Kidney (tissue), 14 donors: Measurements from ENCODE around the gene NEDD1. TPM values are rescaled to one million over a fixed set of nuclear protein-coding genes. Genes with fewer than 3 reads are reported as not detected.

Experiments
- DNase-seq, 5 donors: peaks; one replicate each; pipeline ENCODE4 v3.0.0-alpha.2; 2013 to 2020
- FAIRE-seq: peaks from 2 replicates; lab custom pipeline; 2012; peaks lifted over from hg19 to GRCh38; lab: Jason Lieb, UNC
- H3K27ac ChIP-seq, 2 donors: one replicate each; pipeline ENCODE4 v1.7.0; 2013; ENCODE audit warnings: low read depth in 2 of 2, low read length in 2 of 2, inconsistent platforms in 1 of 2
- H3K27me3 ChIP-seq: one replicate; pipeline ENCODE4 v1.7.1; 2013; ENCODE audit warnings: low read length, inconsistent platforms; ENCODE audit not compliant: control insufficient read depth, insufficient read depth
- H3K36me3 ChIP-seq, 3 donors: one replicate each; pipeline versions ENCODE4 v1.7.0 to v1.7.1; 2013; ENCODE audit warnings: low read length in 3 of 3, control low read depth in 1 of 3, inconsistent platforms in 1 of 3; ENCODE audit not compliant: insufficient read depth in 3 of 3, control insufficient read depth in 2 of 3
- H3K4me1 ChIP-seq, 3 donors: one replicate each; pipeline versions ENCODE4 v1.7.0 to v1.7.1; 2013; ENCODE audit warnings: low read length in 3 of 3, inconsistent platforms in 1 of 3, low read depth in 1 of 3; ENCODE audit not compliant: control insufficient read depth in 2 of 3, insufficient read depth in 2 of 3
- H3K4me3 ChIP-seq, 3 donors: one replicate each; pipeline versions ENCODE4 v1.7.0 to v1.8.1; 2013; ENCODE audit warnings: low read length in 3 of 3, control low read depth in 1 of 3, inconsistent platforms in 1 of 3
- H3K9ac ChIP-seq, 3 donors: one replicate each; pipeline versions ENCODE4 v1.7.0 to v1.7.1; 2013; ENCODE audit warnings: low read length in 3 of 3, control low read depth in 1 of 3, inconsistent platforms in 1 of 3
- H3K9me3 ChIP-seq, 3 donors: one replicate each; pipeline versions ENCODE4 v1.7.0 to v1.7.1; 2013; ENCODE audit warnings: low read length in 3 of 3, control low read depth in 1 of 3, inconsistent platforms in 1 of 3; ENCODE audit not compliant: control insufficient read depth in 2 of 3, insufficient read depth in 1 of 3
- intact Hi-C: fragments of 100-400 bp; cut with DNase I; formaldehyde crosslinking; loops from one replicate; pipeline ENCODE4 v1.11.1; 2022
- polyA plus RNA-seq: library from polyadenylated mRNA; stranded (reverse); fragments of 350-450 nt; fragmentation: Illumina TruSeq; extraction: RNeasy Lipid Tissue Mini Kit (QIAGEN cat#74804); gene quantifications from one replicate; pipeline ENCODE4 v1.2.3, GENCODE V29; 2014; ENCODE audit warnings: low read depth, low replicate concordance; ENCODE audit not compliant: insufficient read depth
- total RNA-seq: library from RNA; stranded (reverse); fragmentation: NEBNext Ultra II Directional; extraction: Animal tissue kit (Norgen Biotek cat#: 25700); gene quantifications from one replicate; pipeline ENCODE4 v1.2.1, GENCODE V29; 2021
- TF ChIP-seq, protein P1 (sequence below): IDR thresholded peaks from 3 replicates; pipeline ENCODE4 v1.5.1; 2012; ENCODE audit warnings: mild to moderate bottlenecking, moderate library complexity, borderline replicate concordance; ENCODE audit not compliant: insufficient read depth; ENCODE audit errors: extremely low read depth
- donor health status: control.
- donor health status: control.
- donor health status: control.
- donor health status: control.
- donor health status: control.
- donor health status: DM: yes; HTN: yes; CAD: no.
- donor health status: Normal renal cell carcinoma (clear cell type).

The NEDD1 gene
- total and polyA plus RNA-seq, 2 donors from 2014 or later, result 4.2 to 14.3 TPM

DNA sequence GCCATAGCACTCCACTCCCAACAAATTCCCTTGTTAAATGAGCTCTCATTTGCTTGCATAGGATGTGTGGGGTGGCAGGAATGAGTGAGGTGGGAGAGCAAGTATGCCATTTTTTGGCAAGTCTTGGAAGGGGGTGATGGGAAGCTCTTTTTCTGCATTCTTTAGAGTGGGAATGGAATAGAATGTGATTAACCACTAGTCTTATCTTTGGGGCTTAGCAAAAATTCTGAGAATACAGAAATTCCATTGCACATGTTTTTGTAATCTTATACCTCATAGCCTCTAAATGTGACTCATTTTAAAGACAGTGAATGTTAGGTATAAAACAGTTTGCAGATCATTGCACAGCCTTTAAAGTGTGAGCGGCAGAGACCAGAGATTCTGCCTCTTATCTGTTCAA is 28.4 kb upstream of the NEDD1 start:
- Histone ChIP-seq H3K9me3 (no peaks in the 10 kb centered on the region), H3K9ac (no peak overlapping the region), H3K27ac (no peak overlapping the region), H3K27me3 (no peaks in the 10 kb centered on the region), H3K4me1 (no peaks in the 10 kb centered on the region), H3K4me3 (no peak overlapping the region), H3K36me3 (no peaks in the 10 kb centered on the region)
- no peak for FAIRE-seq
- intact Hi-C loops, result no loop called here
- DNase-seq, result no peak
- TF ChIP-seq, protein P1, sequence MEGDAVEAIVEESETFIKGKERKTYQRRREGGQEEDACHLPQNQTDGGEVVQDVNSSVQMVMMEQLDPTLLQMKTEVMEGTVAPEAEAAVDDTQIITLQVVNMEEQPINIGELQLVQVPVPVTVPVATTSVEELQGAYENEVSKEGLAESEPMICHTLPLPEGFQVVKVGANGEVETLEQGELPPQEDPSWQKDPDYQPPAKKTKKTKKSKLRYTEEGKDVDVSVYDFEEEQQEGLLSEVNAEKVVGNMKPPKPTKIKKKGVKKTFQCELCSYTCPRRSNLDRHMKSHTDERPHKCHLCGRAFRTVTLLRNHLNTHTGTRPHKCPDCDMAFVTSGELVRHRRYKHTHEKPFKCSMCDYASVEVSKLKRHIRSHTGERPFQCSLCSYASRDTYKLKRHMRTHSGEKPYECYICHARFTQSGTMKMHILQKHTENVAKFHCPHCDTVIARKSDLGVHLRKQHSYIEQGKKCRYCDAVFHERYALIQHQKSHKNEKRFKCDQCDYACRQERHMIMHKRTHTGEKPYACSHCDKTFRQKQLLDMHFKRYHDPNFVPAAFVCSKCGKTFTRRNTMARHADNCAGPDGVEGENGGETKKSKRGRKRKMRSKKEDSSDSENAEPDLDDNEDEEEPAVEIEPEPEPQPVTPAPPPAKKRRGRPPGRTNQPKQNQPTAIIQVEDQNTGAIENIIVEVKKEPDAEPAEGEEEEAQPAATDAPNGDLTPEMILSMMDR, result no peak

DNA sequence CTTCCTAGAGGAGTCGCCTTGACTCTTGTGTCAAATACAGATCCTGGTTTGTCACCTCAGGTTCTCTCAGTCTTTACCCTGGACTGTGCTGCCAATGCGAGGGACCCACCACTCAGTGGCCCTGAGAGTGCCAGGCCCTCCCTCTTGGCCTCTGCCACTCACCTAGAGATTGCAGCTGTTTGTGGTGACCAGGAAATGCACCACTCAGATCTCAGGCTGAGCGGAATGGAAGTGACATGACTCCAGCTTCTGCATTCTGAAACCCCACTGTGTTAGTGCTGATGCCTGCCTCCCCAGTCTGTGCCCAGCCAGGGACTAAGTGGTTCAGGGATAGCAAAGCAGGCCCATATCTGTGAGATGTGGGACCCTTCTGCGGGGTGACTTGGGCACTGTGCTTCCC is 27.8 kb upstream of the NEDD1 start:
- H3K9me3 ChIP-seq, result no peaks in the 10 kb centered on the region
- TF ChIP-seq, protein P1, result no peak
- DNase-seq (no peak), FAIRE-seq (no peak)
- no peaks in the 10 kb centered on the region for H3K4me1 ChIP-seq
- H3K36me3 ChIP-seq, result no peaks in the 10 kb centered on the region
- H3K27ac ChIP-seq, result no peak overlapping the region
- H3K4me3 ChIP-seq, result no peak overlapping the region
- intact Hi-C loops, result no loop called here
- no peaks in the 10 kb centered on the region for H3K27me3 ChIP-seq
- H3K9ac ChIP-seq, result no peak overlapping the region

DNA sequence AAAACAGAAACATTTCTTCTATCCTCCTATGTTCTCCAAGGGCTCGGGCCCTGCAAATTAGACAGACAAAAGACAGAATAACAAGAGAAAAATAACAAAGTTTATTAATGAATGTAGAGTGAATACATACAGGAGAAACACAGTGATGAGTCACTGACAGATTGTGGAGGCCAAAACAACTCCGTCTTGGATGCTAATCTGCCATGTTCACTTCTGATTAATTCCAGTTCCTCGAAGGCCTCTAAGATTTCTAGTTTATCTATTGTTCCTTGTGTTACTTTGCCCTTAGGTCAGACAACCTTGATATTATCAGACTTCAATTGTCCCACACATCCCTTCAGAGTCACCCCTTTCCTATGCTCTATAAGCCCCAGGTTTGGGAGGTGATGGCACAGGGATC is 26.8 kb upstream of the NEDD1 start:
- intact Hi-C loops, result no loop called here
- Histone ChIP-seq H3K36me3 (no peaks in the 10 kb centered on the region), H3K27ac (no peak overlapping the region), H3K9ac (no peak overlapping the region), H3K4me1 (no peaks in the 10 kb centered on the region), H3K27me3 (no peaks in the 10 kb centered on the region), H3K9me3 (no peaks in the 10 kb centered on the region), H3K4me3 (no peak overlapping the region)
- no peak for DNase-seq
- no peak for FAIRE-seq
- TF ChIP-seq, protein P1, result no peak

DNA sequence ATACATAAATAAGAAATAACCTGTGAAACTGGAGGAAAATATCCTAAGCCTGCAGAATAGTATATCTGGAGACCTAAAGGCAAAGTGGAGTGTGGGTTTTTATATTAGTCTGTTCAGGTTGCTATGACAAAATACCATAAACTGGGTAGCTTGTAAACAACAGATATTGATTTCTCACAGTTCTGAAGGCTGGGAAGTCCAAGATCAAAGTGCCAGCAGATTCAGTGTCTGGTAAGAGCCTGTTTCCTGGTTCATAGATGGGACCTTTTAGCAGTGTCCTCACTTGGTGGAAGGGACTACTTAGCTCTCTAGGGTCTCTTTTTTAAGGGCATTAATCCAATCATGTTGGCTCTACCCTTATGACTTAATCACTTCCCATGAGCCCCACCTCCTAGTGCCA is 25.4 kb upstream of the NEDD1 start:
- no peak overlapping the region for H3K27ac ChIP-seq
- no peak overlapping the region for H3K9ac ChIP-seq
- DNase-seq (no peak), FAIRE-seq (no peak)
- TF ChIP-seq, protein P1, result no peak
- H3K36me3 ChIP-seq, result no peaks in the 10 kb centered on the region
- no peaks in the 10 kb centered on the region for H3K4me1 ChIP-seq
- no peak overlapping the region for H3K4me3 ChIP-seq
- H3K27me3 ChIP-seq, result no peaks in the 10 kb centered on the region
- intact Hi-C loops, result no loop called here
- no peaks in the 10 kb centered on the region for H3K9me3 ChIP-seq
